Left lung (tissue), 10 donors: ENCODE measurements around the gene HSPA4. TPM values are rescaled to one million over a fixed set of nuclear protein-coding genes. Genes with fewer than 3 reads are reported as not detected.
"Not testable (repeated sequence)": the region's sequence is repeated elsewhere in the genome, so short reads cannot be mapped to it uniquely, and the experiment has no call there.

Experiments
- ATAC-seq: fragments of 200-7000 bp; cut with Tn5 transposase; one replicate; pipeline ENCODE4 v1.9.1; 2020; ENCODE audit warnings: moderate library complexity
- DNase-seq, 4 donors: peaks; one replicate each; pipeline ENCODE4 v3.0.0-alpha.2; 2013 to 2020
- H3K27ac ChIP-seq, 2 donors: fragments of 200-600 bp; sonication (generic) in 1 of 2; one replicate each; pipeline versions ENCODE4 v1.5.0 to v1.8.0; 2020 to 2021
- H3K27me3 ChIP-seq, 2 donors: fragments of 200-600 bp; sonication (generic) in 1 of 2; one replicate each; pipeline versions ENCODE4 v1.5.0 to v1.8.0; 2020 to 2021
- H3K36me3 ChIP-seq, 2 donors: fragments of 200-600 bp; sonication (generic) in 1 of 2; one replicate each; pipeline versions ENCODE4 v1.5.0 to v1.8.0; 2020 to 2021
- H3K4me1 ChIP-seq, 2 donors: fragments of 200-600 bp; one replicate each; pipeline ENCODE4 v1.8.0; 2021
- H3K4me3 ChIP-seq, 2 donors: fragments of 200-600 bp; sonication (generic) in 1 of 2; one replicate each; pipeline versions ENCODE4 v1.5.0 to v1.8.0; 2020 to 2021; ENCODE audit warnings: mild to moderate bottlenecking in 1 of 2
- H3K9me3 ChIP-seq, 2 donors: fragments of 200-600 bp; sonication (generic) in 1 of 2; one replicate each; pipeline versions ENCODE4 v1.5.0 to v1.8.0; 2020 to 2021
- intact Hi-C, 2 donors: fragments of 100-400 bp; cut with DNase I; formaldehyde crosslinking; loops; one replicate each; pipeline versions ENCODE4 v1.11.2 to v1.14.2; 2022
- polyA plus RNA-seq, 6 donors: library from polyadenylated mRNA; unstranded; fragments of 120-200 nt; gene quantifications; one replicate each; pipeline ENCODE4 v1.2.1, GENCODE V29; 2013; ENCODE audit not compliant: insufficient read length in 6 of 6
- total RNA-seq, 2 donors: library from RNA; stranded (reverse); fragmentation: NEBNext Ultra II Directional; extraction: Animal tissue kit (Norgen Biotek cat#: 25700); gene quantifications; one replicate each; pipeline ENCODE4 v1.2.1, GENCODE V29; 2021
- TF ChIP-seq, protein P1 (sequence below), 2 donors: fragments of 200-600 bp; sonication (generic) in 1 of 2; IDR thresholded peaks; one replicate each; pipeline versions ENCODE4 v1.5.0 to v1.8.0; 2021; ENCODE audit warnings: antibody characterized with exemption in 2 of 2
- donor health status: DM: no; HTN: yes; CAD: no.
- donor health status: DM: no; HTN: no; CAD: no.

Gene HSPA4
- total and polyA plus RNA-seq, 8 donors = 85.5 to 109 (median 91.2) TPM

DNA sequence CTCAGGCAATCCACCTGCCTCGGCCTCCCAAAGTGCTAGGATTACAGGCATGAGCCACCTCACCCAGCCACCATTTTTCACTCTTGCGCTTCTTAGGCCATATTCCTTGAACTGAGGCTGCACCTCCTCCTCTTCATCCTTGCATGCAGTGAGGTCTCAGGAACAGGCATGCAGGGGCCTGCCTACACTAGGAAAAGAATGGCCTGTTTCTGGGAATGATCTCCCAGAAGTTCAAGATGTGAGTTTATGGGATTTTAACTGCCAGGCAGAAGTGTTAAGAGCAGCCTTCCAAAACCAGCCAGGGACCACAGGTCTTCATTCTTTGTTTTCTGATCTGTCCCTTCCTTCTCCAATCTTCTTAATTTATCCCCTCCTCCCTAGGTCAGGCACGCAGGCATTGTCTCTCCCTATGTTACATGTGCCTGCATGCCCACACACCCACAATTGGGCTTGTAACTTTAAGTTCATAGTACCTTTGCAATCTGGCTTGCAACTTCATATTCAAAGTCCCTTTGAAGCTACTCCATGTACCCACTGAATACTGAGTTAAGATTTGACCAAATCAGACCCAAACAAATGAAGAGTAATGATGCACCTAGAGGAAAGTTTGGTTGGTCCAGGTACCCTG is 10.5 kb upstream of the HSPA4 start:
- intact Hi-C loops = no loop called here
- no peaks in the 10 kb centered on the region for H3K36me3 ChIP-seq
- no peaks in the 10 kb centered on the region for H3K27me3 ChIP-seq
- H3K9me3 ChIP-seq = no peaks in the 10 kb centered on the region
- no peaks in the 10 kb centered on the region for H3K4me1 ChIP-seq
- DNase-seq (no peak), ATAC-seq (no peak)
- no peak overlapping the region for H3K4me3 ChIP-seq
- H3K27ac ChIP-seq = no peak overlapping the region
- TF ChIP-seq, protein P1, sequence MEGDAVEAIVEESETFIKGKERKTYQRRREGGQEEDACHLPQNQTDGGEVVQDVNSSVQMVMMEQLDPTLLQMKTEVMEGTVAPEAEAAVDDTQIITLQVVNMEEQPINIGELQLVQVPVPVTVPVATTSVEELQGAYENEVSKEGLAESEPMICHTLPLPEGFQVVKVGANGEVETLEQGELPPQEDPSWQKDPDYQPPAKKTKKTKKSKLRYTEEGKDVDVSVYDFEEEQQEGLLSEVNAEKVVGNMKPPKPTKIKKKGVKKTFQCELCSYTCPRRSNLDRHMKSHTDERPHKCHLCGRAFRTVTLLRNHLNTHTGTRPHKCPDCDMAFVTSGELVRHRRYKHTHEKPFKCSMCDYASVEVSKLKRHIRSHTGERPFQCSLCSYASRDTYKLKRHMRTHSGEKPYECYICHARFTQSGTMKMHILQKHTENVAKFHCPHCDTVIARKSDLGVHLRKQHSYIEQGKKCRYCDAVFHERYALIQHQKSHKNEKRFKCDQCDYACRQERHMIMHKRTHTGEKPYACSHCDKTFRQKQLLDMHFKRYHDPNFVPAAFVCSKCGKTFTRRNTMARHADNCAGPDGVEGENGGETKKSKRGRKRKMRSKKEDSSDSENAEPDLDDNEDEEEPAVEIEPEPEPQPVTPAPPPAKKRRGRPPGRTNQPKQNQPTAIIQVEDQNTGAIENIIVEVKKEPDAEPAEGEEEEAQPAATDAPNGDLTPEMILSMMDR (IDR thresholded peaks at IDR 0.05) = no peak

DNA sequence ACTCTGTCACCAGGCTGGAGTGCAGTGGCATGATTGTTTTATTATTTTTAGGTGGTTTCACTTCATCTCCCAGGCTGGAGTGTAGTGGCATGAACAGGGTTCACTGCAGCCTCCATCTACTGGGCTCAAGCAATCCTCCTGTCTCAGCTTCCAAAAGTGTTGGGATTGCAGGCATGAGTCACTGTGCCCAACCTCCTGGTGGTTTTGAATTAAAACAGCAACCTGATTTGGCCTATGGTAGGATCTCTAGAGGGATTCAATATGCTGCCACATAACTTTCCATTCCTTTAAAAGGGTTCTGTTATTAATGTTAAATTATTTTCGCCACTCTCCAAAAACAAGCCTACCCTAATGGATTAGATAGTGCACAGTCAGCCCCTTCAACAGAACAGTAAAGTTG is 9.9 kb upstream of the HSPA4 start:
- no peak overlapping the region for H3K27ac ChIP-seq
- H3K4me1 ChIP-seq = no peaks in the 10 kb centered on the region
- no peak for ATAC-seq
- DNase-seq = no peak
- no peaks in the 10 kb centered on the region for H3K9me3 ChIP-seq
- no peak overlapping the region for H3K4me3 ChIP-seq
- TF ChIP-seq, protein P1 (IDR thresholded peaks at IDR 0.05) = no peak
- no peaks in the 10 kb centered on the region for H3K27me3 ChIP-seq
- intact Hi-C loops = no loop called here
- no peaks in the 10 kb centered on the region for H3K36me3 ChIP-seq

DNA sequence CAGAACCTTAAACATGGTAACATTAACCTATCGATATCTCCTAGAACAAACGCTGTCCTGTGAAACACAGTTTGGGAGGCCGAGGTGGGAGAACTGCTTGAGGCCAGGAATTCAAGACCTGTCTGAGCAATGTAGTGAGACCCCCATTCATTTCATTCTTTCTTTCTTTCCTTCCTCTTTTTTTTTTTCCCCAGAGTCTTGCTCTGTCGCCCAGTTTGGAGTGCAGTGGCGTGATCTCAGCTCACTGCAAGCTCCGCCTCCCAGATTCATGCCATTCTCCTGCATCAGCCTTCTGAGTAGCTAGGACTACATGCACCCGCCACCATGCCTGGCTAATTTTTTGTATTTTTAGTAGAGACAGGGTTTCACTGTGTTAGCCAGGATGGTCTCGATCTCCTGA is 5.3 kb upstream of the HSPA4 start:
- H3K4me3 ChIP-seq, H3K36me3 ChIP-seq, H3K27ac ChIP-seq, DNase-seq, H3K9me3 ChIP-seq, intact Hi-C loops, ATAC-seq, H3K27me3 ChIP-seq: not testable (repeated sequence)
- H3K4me1 ChIP-seq = peaks cover 12 to 17% of the 10 kb centered on the region in 2 donors

DNA sequence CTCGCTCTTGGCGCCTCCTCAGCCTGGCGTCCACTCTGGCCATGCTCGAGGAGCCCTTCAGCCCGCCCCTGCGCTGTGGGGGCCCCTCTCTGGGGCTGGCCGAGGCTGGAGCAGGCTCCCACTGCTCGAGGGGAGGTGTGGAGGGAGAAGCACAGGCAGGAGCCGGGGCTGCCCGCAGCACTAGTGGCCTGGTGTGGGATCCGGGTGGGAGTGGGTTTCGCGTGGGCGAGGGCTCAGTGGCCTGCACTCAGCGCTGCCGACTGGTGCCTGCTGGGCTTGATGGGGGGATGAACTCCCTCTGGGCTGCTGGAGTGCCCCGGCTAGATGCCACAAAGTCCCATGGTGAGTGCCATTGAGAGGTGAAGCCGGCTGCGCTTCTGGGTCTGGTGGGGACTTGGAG is 4.4 kb upstream of the HSPA4 start:
- peaks cover 12 to 17% of the 10 kb centered on the region in 2 donors for H3K4me1 ChIP-seq
- no peaks in the 10 kb centered on the region for H3K9me3 ChIP-seq
- H3K36me3 ChIP-seq = no peaks in the 10 kb centered on the region
- H3K27ac ChIP-seq = no peak overlapping the region
- TF ChIP-seq, protein P1 (IDR thresholded peaks at IDR 0.05) = no peak
- intact Hi-C loops = no loop called here
- ATAC-seq (no peak), DNase-seq (no peak)
- no peaks in the 10 kb centered on the region for H3K27me3 ChIP-seq
- H3K4me3 ChIP-seq = no peak overlapping the region

DNA sequence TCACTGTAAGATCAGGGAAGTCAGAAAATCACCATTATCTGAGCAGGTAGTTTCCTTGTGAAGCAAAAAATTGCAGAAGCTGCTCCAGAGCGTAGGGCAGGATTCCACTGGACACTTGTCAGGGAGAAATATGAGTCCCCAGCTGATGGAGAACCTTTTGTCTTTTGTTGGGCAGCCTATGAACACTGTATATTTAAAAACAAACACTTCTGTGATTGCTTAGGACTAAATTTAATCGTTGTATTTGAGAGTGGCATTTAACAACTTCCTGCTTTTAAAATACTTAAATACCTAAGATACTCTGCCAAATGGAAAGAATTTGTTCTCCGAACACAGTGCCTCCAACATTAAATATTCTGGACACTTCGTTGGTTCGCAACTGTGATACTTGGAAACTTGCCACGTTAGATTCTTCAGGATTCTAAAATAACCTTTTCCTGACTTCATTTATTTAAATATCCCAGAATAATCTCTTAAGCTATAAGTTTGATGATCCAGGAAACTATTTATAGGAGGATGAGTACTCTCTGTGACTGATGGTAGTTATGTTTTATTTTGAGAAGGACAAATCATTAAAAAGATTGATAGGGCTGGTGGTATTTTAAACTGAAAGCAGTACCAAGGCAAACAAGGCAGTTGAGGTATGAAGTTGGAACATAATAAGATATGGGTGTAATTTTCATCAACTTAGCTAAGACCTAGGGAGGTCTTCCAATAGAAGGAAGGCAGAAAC is 2.7 kb upstream of the HSPA4 start:
- peak; percentile 5 for ATAC-seq
- H3K27ac ChIP-seq = peak overlapping the region in 1 of 2 donors; percentile 75

More for the DNA sequence above, 2.7 kb upstream of the HSPA4 start:
- DNase-seq = no peak
- H3K27me3 ChIP-seq = no peaks in the 10 kb centered on the region
- peaks cover 24% of the 10 kb centered on the region in 2 donors for H3K4me1 ChIP-seq
- TF ChIP-seq, protein P1 (IDR thresholded peaks at IDR 0.05) = no peak
- no peak overlapping the region for H3K4me3 ChIP-seq
- no peaks in the 10 kb centered on the region for H3K9me3 ChIP-seq
- intact Hi-C loops = no loop called here
- H3K36me3 ChIP-seq = no peaks in the 10 kb centered on the region
